ENCODE results near the gene PTGES.

DNA sequence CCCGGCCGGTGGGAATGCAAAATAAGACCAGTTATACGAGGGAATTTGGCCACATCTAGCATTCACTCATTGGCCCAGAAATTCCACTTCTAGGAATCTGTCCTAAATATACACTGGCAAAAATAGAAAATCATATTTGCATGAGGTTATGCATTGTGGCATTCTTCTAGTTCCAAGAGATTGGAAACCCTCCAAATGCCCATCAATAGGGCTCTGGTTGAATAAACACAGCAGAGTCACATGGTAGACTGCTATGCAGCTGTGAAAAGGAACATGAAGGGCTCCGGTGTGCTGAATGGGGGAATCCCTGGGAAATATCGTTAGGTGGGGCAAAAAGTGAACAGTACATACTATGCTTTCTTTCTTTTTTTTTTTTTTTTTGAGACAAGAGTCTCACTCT lies 36.8 kb downstream of the PTGES start:
- TF ChIP-seq, protein P1, sequence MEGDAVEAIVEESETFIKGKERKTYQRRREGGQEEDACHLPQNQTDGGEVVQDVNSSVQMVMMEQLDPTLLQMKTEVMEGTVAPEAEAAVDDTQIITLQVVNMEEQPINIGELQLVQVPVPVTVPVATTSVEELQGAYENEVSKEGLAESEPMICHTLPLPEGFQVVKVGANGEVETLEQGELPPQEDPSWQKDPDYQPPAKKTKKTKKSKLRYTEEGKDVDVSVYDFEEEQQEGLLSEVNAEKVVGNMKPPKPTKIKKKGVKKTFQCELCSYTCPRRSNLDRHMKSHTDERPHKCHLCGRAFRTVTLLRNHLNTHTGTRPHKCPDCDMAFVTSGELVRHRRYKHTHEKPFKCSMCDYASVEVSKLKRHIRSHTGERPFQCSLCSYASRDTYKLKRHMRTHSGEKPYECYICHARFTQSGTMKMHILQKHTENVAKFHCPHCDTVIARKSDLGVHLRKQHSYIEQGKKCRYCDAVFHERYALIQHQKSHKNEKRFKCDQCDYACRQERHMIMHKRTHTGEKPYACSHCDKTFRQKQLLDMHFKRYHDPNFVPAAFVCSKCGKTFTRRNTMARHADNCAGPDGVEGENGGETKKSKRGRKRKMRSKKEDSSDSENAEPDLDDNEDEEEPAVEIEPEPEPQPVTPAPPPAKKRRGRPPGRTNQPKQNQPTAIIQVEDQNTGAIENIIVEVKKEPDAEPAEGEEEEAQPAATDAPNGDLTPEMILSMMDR (IDR thresholded peaks at IDR 0.05), result no peak
- no peak for TF ChIP-seq EP300 (IDR thresholded peaks at IDR 0.05)

Measured in tibial nerve (tissue), 4 donors.